A549 treated with CORT108297 at 1 μM for 4 hours (cell line): ENCODE measurements around the gene SPATA31A7. TPM values are rescaled to one million over a fixed set of nuclear protein-coding genes. Genes with fewer than 3 reads are reported as not detected.

Source experiments
- total RNA-seq: library from RNA; stranded (reverse); fragments of 200-300 nt; extraction: Qiagen RNA extraction; gene quantifications from 5 replicates; pipeline ENCODE4 v1.2.3, GENCODE V29; 2022

Gene SPATA31A7
- total RNA-seq = not detected in 5 replicates

DNA sequence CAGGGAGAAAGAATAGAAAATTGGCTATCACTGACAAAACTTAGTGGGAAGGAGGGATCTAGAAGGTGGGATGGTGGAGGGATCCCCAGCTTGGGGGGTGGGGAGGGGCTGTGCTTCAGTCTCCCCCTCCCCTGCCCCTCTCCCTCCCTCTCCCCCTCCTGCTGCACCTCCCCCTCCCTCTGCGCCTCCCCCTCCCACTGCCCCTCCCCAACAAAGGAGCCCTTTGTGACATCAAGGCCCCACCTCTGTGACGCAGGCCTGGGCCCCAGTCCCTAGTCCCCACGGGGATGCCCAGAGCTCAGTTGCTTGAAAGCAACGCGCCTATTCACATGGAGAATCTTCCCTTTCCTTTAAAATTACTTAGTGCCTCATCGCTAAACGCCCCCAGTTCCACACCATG is at the start of gene SPATA31A7:
TSS of gene SPATA31A7 (plus strand) at position 301 of the 400 bp plus-strand sequence. CDS start at position 330, 29 bp downstream.

